Sciatic nerve (tissue), 2 donors: ENCODE results near the gene MPDZ. TPM values are rescaled to one million over a fixed set of nuclear protein-coding genes. Genes with fewer than 3 reads are reported as not detected.

Source experiments
- ATAC-seq: fragments of 200-7000 bp; cut with Tn5 transposase; one replicate; pipeline ENCODE4 v1.9.1; 2020; ENCODE audit warnings: mild to moderate bottlenecking, moderate library complexity
- DNase-seq: peaks from one replicate; pipeline ENCODE4 v3.0.0-alpha.2; 2020; ENCODE audit warnings: low spot score
- intact Hi-C: fragments of 100-400 bp; cut with DNase I; formaldehyde crosslinking; loops from one replicate; pipeline ENCODE4 v1.14.2; 2022
- total RNA-seq: library from RNA; stranded (reverse); fragmentation: NEBNext Ultra II Directional; extraction: Animal tissue kit (Norgen Biotek cat#: 25700); gene quantifications from one replicate; pipeline ENCODE4 v1.2.1, GENCODE V29; 2021
- donor health status: DM: no; HTN: no; CAD: no.
- donor health status: DM: no; HTN: no; CAD: no.

MPDZ gene, protein sequence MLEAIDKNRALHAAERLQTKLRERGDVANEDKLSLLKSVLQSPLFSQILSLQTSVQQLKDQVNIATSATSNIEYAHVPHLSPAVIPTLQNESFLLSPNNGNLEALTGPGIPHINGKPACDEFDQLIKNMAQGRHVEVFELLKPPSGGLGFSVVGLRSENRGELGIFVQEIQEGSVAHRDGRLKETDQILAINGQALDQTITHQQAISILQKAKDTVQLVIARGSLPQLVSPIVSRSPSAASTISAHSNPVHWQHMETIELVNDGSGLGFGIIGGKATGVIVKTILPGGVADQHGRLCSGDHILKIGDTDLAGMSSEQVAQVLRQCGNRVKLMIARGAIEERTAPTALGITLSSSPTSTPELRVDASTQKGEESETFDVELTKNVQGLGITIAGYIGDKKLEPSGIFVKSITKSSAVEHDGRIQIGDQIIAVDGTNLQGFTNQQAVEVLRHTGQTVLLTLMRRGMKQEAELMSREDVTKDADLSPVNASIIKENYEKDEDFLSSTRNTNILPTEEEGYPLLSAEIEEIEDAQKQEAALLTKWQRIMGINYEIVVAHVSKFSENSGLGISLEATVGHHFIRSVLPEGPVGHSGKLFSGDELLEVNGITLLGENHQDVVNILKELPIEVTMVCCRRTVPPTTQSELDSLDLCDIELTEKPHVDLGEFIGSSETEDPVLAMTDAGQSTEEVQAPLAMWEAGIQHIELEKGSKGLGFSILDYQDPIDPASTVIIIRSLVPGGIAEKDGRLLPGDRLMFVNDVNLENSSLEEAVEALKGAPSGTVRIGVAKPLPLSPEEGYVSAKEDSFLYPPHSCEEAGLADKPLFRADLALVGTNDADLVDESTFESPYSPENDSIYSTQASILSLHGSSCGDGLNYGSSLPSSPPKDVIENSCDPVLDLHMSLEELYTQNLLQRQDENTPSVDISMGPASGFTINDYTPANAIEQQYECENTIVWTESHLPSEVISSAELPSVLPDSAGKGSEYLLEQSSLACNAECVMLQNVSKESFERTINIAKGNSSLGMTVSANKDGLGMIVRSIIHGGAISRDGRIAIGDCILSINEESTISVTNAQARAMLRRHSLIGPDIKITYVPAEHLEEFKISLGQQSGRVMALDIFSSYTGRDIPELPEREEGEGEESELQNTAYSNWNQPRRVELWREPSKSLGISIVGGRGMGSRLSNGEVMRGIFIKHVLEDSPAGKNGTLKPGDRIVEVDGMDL (N-terminal part only)
- total RNA-seq, result 112 TPM

DNA sequence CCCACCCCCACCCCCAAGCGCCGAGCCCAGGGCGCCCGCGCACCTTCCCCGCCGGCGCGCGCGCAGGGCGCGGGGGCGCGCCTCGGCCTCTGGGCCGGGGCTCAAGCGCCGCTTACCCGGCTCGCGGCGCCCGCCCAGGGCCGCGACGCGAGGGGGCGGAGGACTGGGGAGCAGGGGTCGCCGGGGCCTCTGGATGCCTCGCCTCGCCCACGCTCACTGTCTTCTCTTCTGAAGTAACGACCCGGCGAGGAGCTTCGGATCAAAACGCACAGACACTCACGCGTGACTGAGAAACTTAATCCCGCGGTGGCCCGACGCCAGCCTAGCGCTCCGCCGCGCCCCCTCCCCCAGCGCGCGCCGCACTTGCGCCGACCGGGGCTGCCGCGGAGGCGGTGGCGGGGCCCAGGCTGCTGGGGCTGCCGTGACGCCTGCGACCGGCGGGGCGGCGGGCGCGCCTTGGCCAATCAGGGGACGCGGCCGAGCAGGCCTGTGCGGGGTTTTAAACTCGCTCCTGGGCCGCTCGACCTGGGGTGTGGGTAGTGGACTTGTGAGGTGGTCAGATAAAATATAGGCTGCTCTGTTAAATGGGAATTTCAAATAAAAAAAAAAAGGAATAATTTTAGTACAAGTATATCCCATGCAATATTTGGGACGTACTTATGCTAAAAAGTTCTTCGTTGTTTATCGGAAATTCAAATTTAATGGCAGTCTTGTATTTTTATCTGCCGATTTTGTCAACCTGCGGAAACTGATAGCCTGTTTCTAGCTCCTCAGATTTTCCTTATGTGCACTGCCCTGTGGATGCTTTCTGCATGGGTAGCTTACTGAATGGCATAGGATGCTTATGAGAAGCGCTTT is at the start of gene MPDZ:
MPDZ (minus strand) TSS at position 409 of the 858 bp plus-strand sequence. CDS start 29,377 bp downstream, outside the sequence.
- DNase-seq (peak; percentile 75), ATAC-seq (peak; percentile 73)
- intact Hi-C loops, result no loop called here

DNA sequence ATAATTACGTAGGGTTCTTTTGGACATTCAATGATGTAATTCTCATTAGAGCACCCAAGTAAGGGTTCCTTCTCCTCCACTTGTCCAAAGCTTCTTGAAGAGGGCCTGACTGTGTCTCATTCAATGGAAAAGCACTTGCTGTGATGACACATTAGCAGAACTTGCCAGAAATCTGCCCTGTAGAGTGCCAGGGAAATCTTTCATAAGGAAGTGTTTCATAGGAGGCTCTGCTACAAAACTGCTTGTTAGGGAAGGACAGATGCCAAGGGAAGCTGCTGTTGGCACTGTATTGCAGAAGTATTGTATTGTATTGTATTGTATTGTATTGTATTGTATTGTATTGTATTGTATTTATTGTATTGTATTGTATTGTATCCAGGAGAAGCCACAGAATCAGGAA is 45.5 kb upstream of the MPDZ start:
- intact Hi-C loops, result no loop called here
- no peak for ATAC-seq
- DNase-seq, result no peak

DNA sequence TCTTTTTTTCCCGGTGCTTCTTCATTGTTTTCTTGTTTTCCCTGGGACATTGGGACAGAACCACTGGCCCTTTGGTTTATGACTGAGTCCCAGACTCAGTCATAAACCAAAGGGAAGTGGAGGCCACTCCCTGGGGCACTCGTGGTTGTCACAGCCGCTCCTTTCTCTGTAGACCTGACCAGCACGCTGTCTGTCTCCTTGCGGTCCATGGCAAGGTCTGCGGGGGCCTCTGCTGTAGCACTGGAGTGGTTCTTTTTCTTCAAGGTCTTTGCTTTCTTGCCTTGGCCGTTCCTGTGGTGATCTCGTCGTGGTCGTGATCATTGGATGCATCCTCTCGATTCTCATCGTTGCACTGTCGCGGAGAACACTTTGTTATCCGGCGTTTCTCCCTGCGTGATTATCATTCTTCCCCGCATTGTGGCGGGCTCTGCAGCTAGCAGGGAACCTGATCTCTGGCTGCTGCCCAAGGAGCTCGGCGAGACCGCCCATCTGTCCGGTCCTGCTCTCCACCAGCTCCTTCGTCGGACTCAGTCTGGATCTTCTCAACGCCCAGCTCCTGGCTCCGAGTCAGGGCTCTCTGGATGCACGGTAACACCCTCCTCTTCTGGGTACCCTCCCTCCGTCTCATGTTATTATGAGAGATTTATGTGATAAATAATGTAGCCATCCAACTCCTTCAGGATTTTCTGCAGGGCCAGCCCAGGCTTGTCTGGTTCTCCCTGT is 43.5 kb upstream of the MPDZ start:
- intact Hi-C loops, result no loop called here
- ATAC-seq (no peak), DNase-seq (no peak)

DNA sequence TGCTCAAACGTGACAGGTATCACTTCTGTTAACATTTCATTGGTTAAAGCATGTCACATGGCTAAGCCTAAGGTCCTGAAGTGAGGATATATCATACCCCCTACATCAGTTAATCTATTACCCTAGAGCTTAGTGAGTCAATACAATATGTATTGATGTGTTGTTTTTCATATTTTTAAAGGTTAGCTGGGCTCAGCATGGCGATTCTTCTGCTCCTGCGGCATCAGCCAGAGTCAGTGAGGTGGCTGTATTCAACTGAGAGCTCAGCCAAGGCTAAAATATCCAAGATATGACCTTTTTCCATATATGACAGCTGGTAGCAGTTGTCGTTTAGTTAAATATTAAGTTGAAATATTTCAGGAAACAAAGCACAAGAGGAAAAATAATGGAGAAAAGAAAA is 38.5 kb upstream of the MPDZ start:
- intact Hi-C loops, result no loop called here
- DNase-seq (no peak), ATAC-seq (no peak)

DNA sequence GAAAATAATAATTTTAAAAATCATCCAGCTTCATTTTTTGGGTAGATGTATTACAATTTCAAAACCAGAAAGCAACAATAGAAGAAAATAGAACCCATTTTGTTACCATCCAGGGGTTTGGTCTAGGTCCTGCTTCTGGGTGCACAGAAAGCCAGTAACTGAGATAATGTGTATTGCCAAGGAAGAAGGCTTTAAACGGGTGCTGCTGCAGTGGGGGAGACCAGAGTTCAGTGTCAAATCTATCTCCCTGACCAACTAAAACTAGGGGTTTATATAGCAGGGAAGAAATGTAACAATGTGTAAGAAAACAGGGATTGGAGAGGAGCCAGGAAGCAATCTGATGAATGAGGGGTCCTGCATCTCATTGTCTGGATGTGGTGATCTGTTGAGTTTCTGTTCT is 17.5 kb upstream of the MPDZ start:
- DNase-seq, result no peak
- intact Hi-C loops, result no loop called here
- ATAC-seq, result no peak

- ATAC-seq, result no peak
- DNase-seq, result no peak
- intact Hi-C loops, result no loop called here
Measured at GRCh38 chr9:13295556-13295955, 16.1 kb upstream of the MPDZ start.

GRCh38 chr9:13292782-13293181 is 13.3 kb upstream of the MPDZ start:
- DNase-seq (no peak), ATAC-seq (no peak)
- intact Hi-C loops, result no loop called here

GRCh38 chr9:13292158-13292557 is 12.7 kb upstream of the MPDZ start:
- DNase-seq, result no peak
- intact Hi-C loops, result no loop called here
- ATAC-seq, result no peak

GRCh38 chr9:13291718-13292117 is 12.2 kb upstream of the MPDZ start:
- no peak for DNase-seq
- intact Hi-C loops, result no loop called here
- ATAC-seq, result no peak

DNA sequence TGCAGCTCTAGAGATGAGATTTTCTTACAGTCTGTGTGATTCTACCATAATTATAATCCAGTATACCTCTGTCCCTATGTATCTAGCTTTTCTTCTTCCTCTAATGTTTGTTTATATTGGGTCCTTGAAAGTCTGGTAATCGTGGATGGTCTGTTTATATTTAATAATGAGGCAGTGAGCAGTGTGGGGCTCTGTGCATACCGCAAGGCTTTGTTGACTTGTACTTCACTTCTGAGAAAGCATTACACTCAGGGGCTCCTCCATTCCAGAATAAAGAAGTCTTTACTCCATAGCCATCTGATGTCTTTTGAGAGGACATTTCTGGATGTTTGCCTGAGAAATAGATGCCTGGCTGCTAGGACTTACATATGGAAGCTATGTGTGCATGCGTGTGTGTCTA is 4.5 kb upstream of the MPDZ start:
- ATAC-seq (no peak), DNase-seq (no peak)
- intact Hi-C loops, result no loop called here

- no peak for DNase-seq
- ATAC-seq, result no peak
- intact Hi-C loops, result no loop called here
Measured at GRCh38 chr9:13282998-13283397, 3.5 kb upstream of the MPDZ start.

GRCh38 chr9:13281356-13282016 is 2.0 kb upstream of the MPDZ start:
- DNase-seq (no peak), ATAC-seq (no peak)
- intact Hi-C loops, result no loop called here

- intact Hi-C loops, result no loop called here
- DNase-seq (peak; percentile 78), ATAC-seq (peak; percentile 83)
Measured at GRCh38 chr9:13278368-13279246, 885 bp downstream of the MPDZ start.

DNA sequence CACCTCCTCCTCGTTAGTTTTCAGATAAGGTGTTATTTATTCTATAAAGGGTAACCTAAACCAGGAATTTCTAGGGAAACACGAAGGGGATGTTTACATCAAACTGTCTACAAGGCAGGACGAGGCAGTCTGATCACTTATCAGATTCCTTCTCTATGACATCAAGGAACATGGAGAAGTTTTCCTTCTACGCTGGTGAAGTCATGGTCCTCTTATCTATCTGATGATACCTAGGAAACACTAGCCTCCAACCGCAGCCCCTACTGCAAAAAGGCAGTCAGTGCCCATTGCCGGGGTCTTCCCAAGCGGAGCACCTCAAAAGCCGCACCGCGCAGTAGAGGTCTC is 1.5 kb downstream of the MPDZ start:
- DNase-seq (no peak), ATAC-seq (peak; percentile 20)
- intact Hi-C loops, result no loop called here

DNA sequence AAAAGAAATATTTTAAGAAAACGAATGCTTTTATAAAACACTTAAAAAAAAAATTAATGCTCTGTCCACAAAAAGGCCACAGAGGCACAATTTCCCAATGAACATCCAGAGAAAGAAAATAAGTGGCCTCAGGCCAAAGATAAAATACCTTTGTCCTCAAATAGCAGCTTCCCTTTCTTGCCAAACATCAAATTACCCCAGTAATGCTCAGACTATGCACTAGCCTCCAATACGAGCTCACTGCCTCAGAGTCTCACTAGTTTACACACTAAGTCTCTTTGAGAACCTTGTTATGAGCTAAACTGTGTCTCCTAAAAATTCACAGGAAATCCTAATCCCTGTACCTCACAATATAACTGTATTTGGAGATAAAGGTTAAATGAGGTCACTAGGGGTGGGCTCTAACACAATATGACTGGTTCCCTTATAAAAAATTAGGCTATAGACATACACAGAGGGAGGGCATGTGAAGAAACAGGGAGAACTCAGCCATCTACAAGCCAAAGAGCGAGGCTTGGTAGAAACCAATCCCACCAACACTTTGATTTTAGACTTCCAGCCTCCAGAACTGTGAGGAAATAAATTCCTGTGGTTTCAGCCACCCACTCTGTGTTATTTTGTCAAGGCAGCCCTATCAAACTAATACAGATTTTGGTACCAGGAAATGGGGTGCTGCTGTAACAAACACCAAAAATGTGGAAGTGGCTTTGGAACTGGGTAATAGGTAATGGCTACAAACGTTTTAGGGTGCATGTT is 4.4 kb downstream of the MPDZ start:
- ATAC-seq (peak; percentile 21), DNase-seq (no peak)
- intact Hi-C loops, result no loop called here

DNA sequence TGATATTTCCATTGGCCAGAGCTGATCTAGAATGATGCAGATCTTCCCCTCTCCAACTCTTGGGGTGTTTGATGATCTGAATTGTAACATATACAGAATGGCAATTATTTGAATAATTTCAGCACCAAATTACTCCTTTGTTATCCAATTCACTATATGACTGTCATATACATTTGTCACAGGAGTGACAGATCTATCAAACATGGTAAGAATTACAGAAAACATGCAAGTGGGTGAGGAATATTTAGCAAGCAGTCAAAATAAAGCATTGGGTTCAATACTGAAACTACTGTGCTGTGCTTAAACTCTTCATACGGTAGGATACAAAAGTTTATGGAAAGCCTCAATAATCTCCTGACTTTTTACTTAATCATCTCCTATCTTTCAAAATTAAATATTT is 8.8 kb downstream of the MPDZ start:
- no peak for DNase-seq
- intact Hi-C loops, result no loop called here
- no peak for ATAC-seq
